Measurements from ENCODE around the gene CCL17.

The CCL17 gene

GRCh38 chr16:57390636-57391295 is 13.8 kb upstream of the CCL17 start:
- Histone ChIP-seq H3K9me3 (ENCODE audit: control insufficient read depth, insufficient read depth, low read depth, low read length) (no peaks in the 10 kb centered on the region), H3K4me1 (ENCODE audit: control insufficient read depth, insufficient read depth, low read length) (no peaks in the 10 kb centered on the region), H3K36me3 (ENCODE audit: control insufficient read depth in 2 of 2, insufficient read depth in 1 of 2, low read length in 2 of 2) (no peaks in the 10 kb centered on the region), H3K4me3 (ENCODE audit: low read depth, low read length) (no peak overlapping the region), H3K27ac (ENCODE audit: extremely low read depth, low read depth, low read length) (no peak overlapping the region)
- TF ChIP-seq ZNF529 (tag by site-specific recombination; IDR thresholded peaks at IDR 0.05; ENCODE audit: insufficient replicate concordance): no peak
- no peak for TF ChIP-seq SP3 (tag by site-specific recombination; IDR thresholded peaks at IDR 0.05)
- no peak for TF ChIP-seq TSHZ1 (tag by site-specific recombination; IDR thresholded peaks at IDR 0.05; ENCODE audit: borderline replicate concordance)
- TF ChIP-seq ZNF677 (tag by site-specific recombination; IDR thresholded peaks at IDR 0.05): no peak
- TF ChIP-seq ZNF266 (tag by site-specific recombination; IDR thresholded peaks at IDR 0.05; ENCODE audit: low read depth): no peak
- TF ChIP-seq ZNF561 (tag by site-specific recombination; IDR thresholded peaks at IDR 0.05; ENCODE audit: borderline replicate concordance): no peak
- no peak for TF ChIP-seq ELK4 (IDR thresholded peaks at IDR 0.05; ENCODE audit: borderline replicate concordance, low read depth, low read length)
- POLR2A ChIA-PET: no interaction called here
- CTCF ChIA-PET: interaction anchor here (0.6 kb wide), 1 partner anchor 379 kb away, joined by 3 read pairs; no protein-coding TSS in a partner anchor

- POLR2A ChIA-PET: no interaction called here
- H3K4me3 ChIP-seq (ENCODE audit: low read depth, low read length): no peak overlapping the region
- H3K4me1 ChIP-seq (ENCODE audit: control insufficient read depth, insufficient read depth, low read length): no peaks in the 10 kb centered on the region
- H3K36me3 ChIP-seq (ENCODE audit: control insufficient read depth in 2 of 2, insufficient read depth in 1 of 2, low read length in 2 of 2): no peaks in the 10 kb centered on the region
- H3K9me3 ChIP-seq (ENCODE audit: control insufficient read depth, insufficient read depth, low read depth, low read length): no peaks in the 10 kb centered on the region
- CTCF ChIA-PET: no interaction called here
- H3K27ac ChIP-seq (ENCODE audit: extremely low read depth, low read depth, low read length): no peak overlapping the region
- TF ChIP-seq ZSCAN23 (tag by site-specific recombination; IDR thresholded peaks at IDR 0.05) (no peak), ZEB2 (tag by site-specific recombination; IDR thresholded peaks at IDR 0.05) (no peak), ZNF626 (tag by site-specific recombination; IDR thresholded peaks at IDR 0.05) (no peak), ZNF639 (tag by site-specific recombination; IDR thresholded peaks at IDR 0.05) (no peak), HOXA7 (CRISPR knock-in tag; IDR thresholded peaks at IDR 0.05; ENCODE audit: borderline replicate concordance) (no peak), ZBTB44 (tag by site-specific recombination; IDR thresholded peaks at IDR 0.05) (no peak), ZFP37 (tag by site-specific recombination; IDR thresholded peaks at IDR 0.05) (no peak), ZNF701 (tag by site-specific recombination; IDR thresholded peaks at IDR 0.05) (no peak), ZBTB7A (tag by site-specific recombination; IDR thresholded peaks at IDR 0.05; ENCODE audit: low read depth) (no peak), ZNF449 (tag by site-specific recombination; IDR thresholded peaks at IDR 0.05) (no peak), PRDM6 (tag by site-specific recombination; IDR thresholded peaks at IDR 0.05) (no peak), ZNF266 (tag by site-specific recombination; IDR thresholded peaks at IDR 0.05; ENCODE audit: low read depth) (no peak), GLI4 (tag by site-specific recombination; IDR thresholded peaks at IDR 0.05) (no peak), ZNF366 (tag by site-specific recombination; conservative IDR thresholded peaks at IDR 0.05) (no peak)
Observed at GRCh38 chr16:57391300-57391699, 13.3 kb upstream of the CCL17 start.
